Progenitor cell of endocrine pancreas (in vitro differentiated cells): ENCODE data around the gene MRPL14. TPM values are rescaled to one million over a fixed set of nuclear protein-coding genes. Genes with fewer than 3 reads are reported as not detected.
A peak's percentile ranks its signal among the peaks of the same experiment; 100 is the strongest.

Experiments
- DNase-seq: peaks from one replicate; pipeline ENCODE4 v3.0.0; 2021; ENCODE audit warnings: low spot score; ENCODE audit not compliant: unreplicated experiment
- H3K27ac Mint-ChIP-seq: 2 replicates; pipeline ENCODE4 v1.8.0; 2021; ENCODE audit warnings: mild to moderate bottlenecking, moderate library complexity, mixed read lengths
- H3K27me3 Mint-ChIP-seq: 2 replicates; pipeline ENCODE4 v1.8.0; 2021; ENCODE audit warnings: mixed read lengths
- H3K36me3 Mint-ChIP-seq: 2 replicates; pipeline ENCODE4 v1.8.0; 2022; ENCODE audit warnings: mixed read lengths; ENCODE audit not compliant: insufficient read depth
- H3K4me1 Mint-ChIP-seq: 2 replicates; pipeline ENCODE4 v1.8.0; 2021; ENCODE audit warnings: low read depth, mixed read lengths
- H3K4me3 Mint-ChIP-seq: 2 replicates; pipeline ENCODE4 v1.8.0; 2021; ENCODE audit warnings: low read depth, mild to moderate bottlenecking, moderate library complexity, mixed read lengths
- H3K9me3 Mint-ChIP-seq: 2 replicates; pipeline ENCODE4 v1.8.0; 2021; ENCODE audit warnings: low read depth, mixed read lengths
- total RNA-seq: library from RNA; stranded (reverse); gene quantifications from 2 replicates; pipeline ENCODE4 v1.2.1, GENCODE V29; 2021
- TF ChIP-seq, protein P1 (sequence below): fragments of 200-600 bp; sonication (generic); IDR thresholded peaks from one replicate; pipeline ENCODE4 v1.5.0; 2021; ENCODE audit warnings: antibody characterized with exemption, mild to moderate bottlenecking; ENCODE audit not compliant: unreplicated experiment

The MRPL14 gene
- total RNA-seq, 1 donor from 2014 or later = 51.1 TPM

DNA sequence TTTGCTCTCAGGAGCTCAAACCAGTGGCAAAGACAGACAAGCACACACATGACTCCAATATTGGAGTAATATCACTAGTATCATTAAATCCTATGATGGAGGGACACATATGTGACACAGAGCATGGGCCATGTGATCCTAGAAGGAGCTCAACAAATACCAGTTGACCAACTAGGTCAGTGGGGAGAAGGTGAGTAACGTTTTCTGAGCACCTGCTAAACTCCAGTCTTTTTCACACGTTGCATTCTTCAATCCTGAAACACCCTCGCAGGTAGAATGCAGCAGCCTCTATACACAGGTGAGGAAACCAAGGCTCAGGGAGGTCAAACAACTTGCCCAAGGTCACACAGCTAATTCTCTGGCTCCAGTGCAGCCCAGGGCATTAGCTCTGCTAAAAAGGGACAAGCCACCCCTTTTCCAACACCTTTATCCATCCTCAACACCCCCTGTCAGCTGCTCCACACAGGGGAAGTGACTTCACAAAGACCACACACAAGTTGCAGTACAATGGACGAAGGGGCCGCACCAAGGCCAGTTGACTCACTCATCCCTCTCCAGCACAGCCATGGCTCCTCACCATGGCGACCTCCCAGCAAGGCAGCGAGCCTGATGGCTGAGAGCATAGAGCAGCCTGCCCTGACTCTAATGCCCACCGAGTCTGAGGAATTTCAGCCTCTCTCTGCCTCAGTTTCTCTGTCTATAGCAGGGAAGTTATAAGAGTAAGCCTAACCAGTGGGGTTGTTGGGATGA, 35.8 kb upstream of the MRPL14 start:
- Mint-ChIP-seq H3K4me1 (peaks cover 2% of the 10 kb centered on the region), H3K9me3 (no peaks in the 10 kb centered on the region), H3K36me3 (no peaks in the 10 kb centered on the region), H3K27me3 (peaks cover 21% of the 10 kb centered on the region), H3K4me3 (no peak overlapping the region), H3K27ac (no peak overlapping the region)
- no peak for DNase-seq
- TF ChIP-seq, protein P1, sequence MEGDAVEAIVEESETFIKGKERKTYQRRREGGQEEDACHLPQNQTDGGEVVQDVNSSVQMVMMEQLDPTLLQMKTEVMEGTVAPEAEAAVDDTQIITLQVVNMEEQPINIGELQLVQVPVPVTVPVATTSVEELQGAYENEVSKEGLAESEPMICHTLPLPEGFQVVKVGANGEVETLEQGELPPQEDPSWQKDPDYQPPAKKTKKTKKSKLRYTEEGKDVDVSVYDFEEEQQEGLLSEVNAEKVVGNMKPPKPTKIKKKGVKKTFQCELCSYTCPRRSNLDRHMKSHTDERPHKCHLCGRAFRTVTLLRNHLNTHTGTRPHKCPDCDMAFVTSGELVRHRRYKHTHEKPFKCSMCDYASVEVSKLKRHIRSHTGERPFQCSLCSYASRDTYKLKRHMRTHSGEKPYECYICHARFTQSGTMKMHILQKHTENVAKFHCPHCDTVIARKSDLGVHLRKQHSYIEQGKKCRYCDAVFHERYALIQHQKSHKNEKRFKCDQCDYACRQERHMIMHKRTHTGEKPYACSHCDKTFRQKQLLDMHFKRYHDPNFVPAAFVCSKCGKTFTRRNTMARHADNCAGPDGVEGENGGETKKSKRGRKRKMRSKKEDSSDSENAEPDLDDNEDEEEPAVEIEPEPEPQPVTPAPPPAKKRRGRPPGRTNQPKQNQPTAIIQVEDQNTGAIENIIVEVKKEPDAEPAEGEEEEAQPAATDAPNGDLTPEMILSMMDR = no peak

DNA sequence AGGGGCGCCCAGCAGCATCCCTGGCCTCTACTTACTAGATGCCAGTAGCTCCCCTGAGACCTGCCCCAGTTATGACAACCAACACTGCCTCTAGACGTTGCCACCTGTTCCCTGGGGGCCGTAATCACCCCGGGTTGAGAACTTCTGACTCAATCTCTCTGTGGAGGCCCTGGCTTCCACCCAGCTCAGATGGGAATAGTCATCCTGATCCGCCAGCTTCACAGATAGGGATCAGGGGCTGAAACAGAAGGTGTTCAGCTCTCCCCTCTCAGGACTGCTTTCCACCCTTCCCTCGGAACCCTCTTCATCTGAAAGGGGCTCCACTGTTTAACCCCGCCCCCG, 34.7 kb upstream of the MRPL14 start:
- DNase-seq = no peak
- Mint-ChIP-seq H3K36me3 (no peaks in the 10 kb centered on the region), H3K9me3 (no peaks in the 10 kb centered on the region), H3K4me1 (peaks cover 4% of the 10 kb centered on the region), H3K27me3 (peaks cover 21% of the 10 kb centered on the region), H3K4me3 (no peak overlapping the region), H3K27ac (no peak overlapping the region)
- TF ChIP-seq, protein P1 = no peak

DNA sequence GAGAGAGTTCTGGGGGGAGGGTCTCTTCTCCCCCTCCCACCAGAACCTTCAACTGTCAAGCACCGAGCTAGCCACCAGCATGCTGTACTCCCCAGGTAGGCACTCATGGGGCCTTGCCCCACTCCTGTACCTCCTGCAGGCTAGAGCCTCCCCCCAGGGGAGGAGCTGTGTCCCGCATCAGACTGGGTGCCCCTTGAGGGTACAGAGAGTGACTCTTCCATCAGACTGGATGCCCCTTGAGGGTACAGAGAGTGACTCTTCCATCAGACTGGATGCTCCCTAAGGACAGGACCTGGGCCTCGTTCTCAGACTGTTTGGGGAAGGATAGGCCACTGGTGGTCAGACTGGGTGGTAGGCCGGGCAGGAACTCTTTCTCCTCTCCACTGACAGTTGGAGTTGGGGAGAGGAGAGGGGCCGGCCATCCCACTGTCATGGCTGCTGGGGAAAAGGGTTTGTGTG, 31.5 kb upstream of the MRPL14 start, which contains the start of gene CAPN11:
CAPN11 (plus strand) TSS at position 51 of the 459 bp plus-strand sequence; CDS start at position 80, 29 bp downstream.
- Mint-ChIP-seq H3K27ac (no peak within 1 kb of the TSS), H3K4me1 (peaks cover 14% of the 10 kb centered on the region), H3K27me3 (peaks cover 3% of the 10 kb centered on the region), H3K4me3 (no peak within 1 kb of the TSS), H3K9me3 (no peaks in the 10 kb centered on the region), H3K36me3 (no peaks in the 10 kb centered on the region)
- TF ChIP-seq, protein P1 = no peak
- DNase-seq = no peak

DNA sequence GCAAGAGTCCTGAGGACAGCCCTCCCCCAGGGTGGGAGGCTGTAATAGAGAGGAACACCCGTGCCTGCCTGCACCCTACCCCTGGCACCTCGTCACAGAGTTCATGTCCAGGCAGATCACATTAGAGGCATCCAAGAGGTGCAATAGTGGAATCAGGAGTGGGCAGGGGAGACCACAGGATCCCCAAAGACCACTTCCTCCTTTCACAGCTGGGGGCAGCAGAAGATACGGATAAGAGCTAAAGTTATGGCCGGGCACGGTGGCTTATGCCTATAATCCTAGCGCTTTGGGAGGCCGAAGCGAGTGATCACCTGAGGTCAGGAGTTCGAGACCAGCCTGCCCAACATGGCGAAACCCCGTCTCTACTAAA, 29.9 kb upstream of the MRPL14 start:
- no peak for DNase-seq
- Mint-ChIP-seq H3K36me3 (peaks cover 3% of the 10 kb centered on the region), H3K27ac (peak overlapping the region; percentile 86)

DNA sequence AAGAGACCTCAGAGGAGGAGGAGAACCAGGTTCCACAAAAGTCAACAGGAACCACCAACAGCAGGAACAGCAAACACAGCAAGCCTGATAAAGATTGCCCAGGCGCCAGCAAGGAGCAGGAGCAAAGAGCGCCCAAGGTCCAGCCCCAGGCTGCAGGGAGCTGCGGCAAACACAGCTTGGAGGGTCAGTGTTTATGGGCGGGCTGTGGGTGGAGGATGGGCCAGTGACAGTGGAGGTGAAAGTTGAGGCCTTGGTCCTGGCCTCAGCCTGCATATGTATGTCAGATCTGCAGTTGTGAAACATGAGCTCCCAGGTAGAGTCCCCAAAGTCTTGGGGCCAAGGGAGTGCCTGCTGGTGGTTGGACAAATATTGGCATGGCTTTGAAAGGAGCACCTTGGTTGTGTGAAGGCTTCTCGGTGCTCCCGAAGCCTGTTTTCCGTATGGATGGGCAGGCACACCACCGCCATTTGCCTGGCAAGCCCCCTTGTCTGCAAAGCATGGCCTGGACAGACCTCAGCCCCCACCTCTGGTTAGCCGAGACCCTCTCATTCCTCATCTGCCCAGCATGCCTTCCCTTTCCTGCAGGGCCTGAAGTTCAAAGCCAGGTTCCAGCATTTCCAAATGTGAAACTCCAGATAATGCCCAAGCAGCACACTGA, 29.4 kb upstream of the MRPL14 start:
- Mint-ChIP-seq H3K4me1 (peaks cover 14% of the 10 kb centered on the region), H3K27ac (peak overlapping the region; percentile 86)

More for the DNA sequence above, 29.9 kb upstream of the MRPL14 start:
- TF ChIP-seq, protein P1 = no peak
- Mint-ChIP-seq H3K27me3 (no peaks in the 10 kb centered on the region), H3K4me1 (peaks cover 14% of the 10 kb centered on the region), H3K9me3 (no peaks in the 10 kb centered on the region), H3K4me3 (no peak overlapping the region)

More for the DNA sequence above, 29.4 kb upstream of the MRPL14 start:
- Mint-ChIP-seq H3K4me3 (no peak overlapping the region), H3K9me3 (no peaks in the 10 kb centered on the region), H3K27me3 (no peaks in the 10 kb centered on the region), H3K36me3 (peaks cover 3% of the 10 kb centered on the region)
- TF ChIP-seq, protein P1 = no peak
- no peak for DNase-seq
